Large intestine (tissue), 3 donors: ENCODE data around the gene LCOR. TPM values are rescaled to one million over a fixed set of nuclear protein-coding genes. Genes with fewer than 3 reads are reported as not detected.
A peak's percentile ranks its signal among the peaks of the same experiment; 100 is the strongest.

Experiments used
- DNase-seq, 2 donors: peaks; one replicate each; pipeline versions ENCODE4 v3.0.0 to v3.0.0-alpha.2; 2013
- H3K27ac ChIP-seq: one replicate; pipeline ENCODE4 v1.5.1; 2013; ENCODE audit warnings: low read length
- H3K27me3 ChIP-seq: 2 replicates; pipeline ENCODE4 v1.6.1; 2013; ENCODE audit warnings: low read length; ENCODE audit not compliant: control insufficient read depth, insufficient read depth
- H3K36me3 ChIP-seq: 2 replicates; pipeline ENCODE4 v1.6.1; 2013; ENCODE audit warnings: low read length; ENCODE audit not compliant: control insufficient read depth, insufficient read depth
- H3K4me1 ChIP-seq: one replicate; pipeline ENCODE4 v1.6.1; 2013; ENCODE audit warnings: low read length; ENCODE audit not compliant: control insufficient read depth, insufficient read depth
- H3K4me3 ChIP-seq: one replicate; pipeline ENCODE4 v1.5.1; 2013; ENCODE audit warnings: low read length
- H3K9me3 ChIP-seq: one replicate; pipeline ENCODE4 v1.6.1; 2013; ENCODE audit warnings: mild to moderate bottlenecking, low read depth, low read length, moderate library complexity; ENCODE audit not compliant: control insufficient read depth
- WGBS: methylation state at CpG from one replicate; pipeline ENCODE4 v1.1.5; 2013; ENCODE audit warnings: low lambda C conversion rate; ENCODE audit not compliant: insufficient coverage; 5-methylcytosine and 5-hydroxymethylcytosine counted together
- polyA plus RNA-seq: library from polyadenylated mRNA; unstranded; fragments of 120-200 nt; gene quantifications from one replicate; pipeline ENCODE4 v1.2.1, GENCODE V29; 2013

The LCOR gene
- polyA plus RNA-seq, 1 donor, result 46.1 TPM

- peak in 1 of 2 donors; percentile 14 for DNase-seq
- peaks cover 5% of the 10 kb centered on the region for H3K9me3 ChIP-seq
- WGBS, result 80% methylated on average over 3 of the region's 12 CpGs
- H3K27me3 ChIP-seq, result no peaks in the 10 kb centered on the region
- H3K4me3 ChIP-seq, result no peak overlapping the region
- peaks cover 16% of the 10 kb centered on the region for H3K36me3 ChIP-seq
- peak overlapping the region; percentile 30 for H3K27ac ChIP-seq
- peaks cover 11% of the 10 kb centered on the region for H3K4me1 ChIP-seq
Observed at GRCh38 chr10:96889415-96890171, 57.5 kb downstream of the LCOR start.

GRCh38 chr10:96890172-96890513, 58.0 kb downstream of the LCOR start:
- H3K4me3 ChIP-seq, result no peak overlapping the region
- DNase-seq, result no peak
- peaks cover 16% of the 10 kb centered on the region for H3K36me3 ChIP-seq
- peaks cover 5% of the 10 kb centered on the region for H3K9me3 ChIP-seq
- H3K27ac ChIP-seq, result peak overlapping the region; percentile 30
- WGBS, result no CpG with 5 or more reads among the region's 1 CpG
- H3K4me1 ChIP-seq, result peaks cover 11% of the 10 kb centered on the region
- no peaks in the 10 kb centered on the region for H3K27me3 ChIP-seq

GRCh38 chr10:96890580-96890979, 58.5 kb downstream of the LCOR start:
- DNase-seq, result peak; percentile 29 to 78
- Histone ChIP-seq H3K27me3 (no peaks in the 10 kb centered on the region), H3K9me3 (peaks cover 5% of the 10 kb centered on the region), H3K4me1 (peaks cover 11% of the 10 kb centered on the region), H3K36me3 (peaks cover 16% of the 10 kb centered on the region), H3K4me3 (no peak overlapping the region), H3K27ac (peak overlapping the region; percentile 57)
- WGBS, result 20% methylated on average over 1 of the region's 3 CpGs

GRCh38 chr10:96891840-96892239, 59.7 kb downstream of the LCOR start:
- DNase-seq, result no peak
- Histone ChIP-seq H3K4me3 (no peak overlapping the region), H3K36me3 (peaks cover 11% of the 10 kb centered on the region), H3K4me1 (peaks cover 11% of the 10 kb centered on the region), H3K27ac (no peak overlapping the region), H3K27me3 (no peaks in the 10 kb centered on the region), H3K9me3 (peaks cover 5% of the 10 kb centered on the region)
- WGBS, result no CpG with 5 or more reads among the region's 4 CpGs

GRCh38 chr10:96895662-96896424, 63.7 kb downstream of the LCOR start:
- Histone ChIP-seq H3K9me3 (peaks cover 5% of the 10 kb centered on the region), H3K27ac (no peak overlapping the region), H3K4me1 (no peaks in the 10 kb centered on the region), H3K4me3 (no peak overlapping the region), H3K36me3 (peaks cover 5% of the 10 kb centered on the region), H3K27me3 (no peaks in the 10 kb centered on the region)
- DNase-seq, result no peak
- 100% methylated on average over 1 of the region's 6 CpGs for WGBS

GRCh38 chr10:96896884-96897589, 64.9 kb downstream of the LCOR start:
- no peaks in the 10 kb centered on the region for H3K27me3 ChIP-seq
- H3K4me3 ChIP-seq, result no peak overlapping the region
- H3K9me3 ChIP-seq, result peaks cover 4% of the 10 kb centered on the region
- H3K4me1 ChIP-seq, result no peaks in the 10 kb centered on the region
- DNase-seq, result no peak
- peaks cover 7% of the 10 kb centered on the region for H3K36me3 ChIP-seq
- H3K27ac ChIP-seq, result no peak overlapping the region
- WGBS, result 43% methylated on average over 1 of the region's 1 CpG

- Histone ChIP-seq H3K27me3 (no peaks in the 10 kb centered on the region), H3K9me3 (no peaks in the 10 kb centered on the region), H3K27ac (peak overlapping the region; percentile 13), H3K4me3 (no peak overlapping the region), H3K4me1 (peaks cover 3% of the 10 kb centered on the region), H3K36me3 (peaks cover 2% of the 10 kb centered on the region)
- WGBS, result no CpG with 5 or more reads among the region's 1 CpG
- no peak for DNase-seq
Observed at GRCh38 chr10:96902117-96902516, 70.0 kb downstream of the LCOR start.

GRCh38 chr10:96902731-96903358, 70.7 kb downstream of the LCOR start:
- 40% methylated on average over 1 of the region's 4 CpGs for WGBS
- peak in 1 of 2 donors; percentile 70 for DNase-seq
- H3K36me3 ChIP-seq, result peaks cover 2% of the 10 kb centered on the region
- H3K9me3 ChIP-seq, result no peaks in the 10 kb centered on the region
- H3K27ac ChIP-seq, result peak overlapping the region; percentile 13
- no peak overlapping the region for H3K4me3 ChIP-seq
- H3K4me1 ChIP-seq, result peaks cover 3% of the 10 kb centered on the region
- H3K27me3 ChIP-seq, result no peaks in the 10 kb centered on the region

- H3K27me3 ChIP-seq, result no peaks in the 10 kb centered on the region
- peaks cover 6% of the 10 kb centered on the region for H3K36me3 ChIP-seq
- no peak for DNase-seq
- H3K4me3 ChIP-seq, result no peak overlapping the region
- H3K27ac ChIP-seq, result no peak overlapping the region
- WGBS, result 83% methylated on average over 3 of the region's 4 CpGs
- peaks cover 3% of the 10 kb centered on the region for H3K4me1 ChIP-seq
- H3K9me3 ChIP-seq, result no peaks in the 10 kb centered on the region
Observed at GRCh38 chr10:96904648-96905047, 72.5 kb downstream of the LCOR start.

- Histone ChIP-seq H3K36me3 (peaks cover 4% of the 10 kb centered on the region), H3K27me3 (no peaks in the 10 kb centered on the region), H3K4me3 (no peak overlapping the region), H3K4me1 (peaks cover 3% of the 10 kb centered on the region), H3K9me3 (no peaks in the 10 kb centered on the region), H3K27ac (no peak overlapping the region)
- DNase-seq, result no peak
Observed at GRCh38 chr10:96906864-96907263, 74.8 kb downstream of the LCOR start.
